HG03135 (cell line): ENCODE data around the gene GAP43.
"Not testable (repeated sequence)": the region's sequence is repeated elsewhere in the genome, so short reads cannot be mapped to it uniquely, and the experiment has no call there.

Experiments
- ATAC-seq: cut with Tn5 transposase; IDR thresholded peaks from one replicate; pipeline ENCODE4 v1.9.1; 2021; ENCODE audit warnings: mild to moderate bottlenecking, moderate library complexity; ENCODE audit not compliant: unreplicated experiment

GAP43 gene

DNA sequence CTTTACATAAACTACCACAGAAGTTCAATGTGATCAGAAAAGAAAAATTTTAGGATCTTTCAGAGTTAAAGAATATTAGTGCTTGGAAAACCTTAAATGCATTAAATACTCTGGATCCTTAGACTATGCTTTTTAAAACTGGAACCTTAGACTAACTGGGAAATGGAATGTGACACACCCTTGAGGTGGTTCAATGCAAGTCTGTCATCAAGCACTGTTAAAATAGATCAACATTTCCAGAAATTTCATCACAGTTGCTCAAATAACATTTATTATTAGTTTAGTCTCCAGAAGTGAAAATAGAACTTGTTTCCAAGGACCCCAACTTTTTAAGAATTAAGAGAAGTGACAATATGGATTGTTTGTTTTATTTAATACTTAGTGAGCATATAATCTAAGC, 71.8 kb downstream of the GAP43 start:
- ATAC-seq, result no peak

DNA sequence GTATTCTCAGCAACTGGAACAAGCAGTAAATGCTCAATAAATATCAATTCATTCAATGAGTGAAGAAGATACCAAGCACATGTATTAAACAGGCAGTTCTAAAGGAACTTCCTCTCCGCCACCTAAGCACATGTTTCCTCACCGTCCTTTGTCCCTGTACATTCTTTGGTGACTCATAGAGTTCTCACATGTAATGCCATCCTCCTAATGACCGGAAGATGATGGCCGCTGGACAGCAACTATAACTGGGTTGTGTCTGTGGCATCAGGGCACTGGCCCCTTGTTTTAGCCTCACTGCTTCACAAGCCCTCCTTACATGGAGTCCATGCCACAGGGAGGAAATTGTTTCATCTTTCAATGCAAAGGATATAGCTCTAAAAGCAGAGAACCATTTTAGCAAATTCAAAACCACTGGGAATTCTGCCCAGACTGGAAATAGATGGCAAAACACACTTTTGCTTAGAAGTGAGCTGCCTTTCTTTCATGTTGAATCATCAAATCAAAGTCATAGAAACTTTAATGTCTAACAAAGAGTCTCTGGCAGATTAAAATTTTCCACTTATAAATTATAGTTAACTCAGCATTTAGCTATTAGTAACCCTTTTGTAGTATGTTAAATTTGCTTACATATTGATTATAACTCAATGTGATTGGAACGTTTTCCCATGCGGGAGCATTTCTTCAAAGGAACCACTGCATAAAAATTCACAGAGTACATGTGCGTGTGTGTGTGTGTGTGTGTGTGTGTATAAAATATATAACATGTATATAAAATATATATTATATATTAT, 74.1 kb downstream of the GAP43 start:
- no peak for ATAC-seq

DNA sequence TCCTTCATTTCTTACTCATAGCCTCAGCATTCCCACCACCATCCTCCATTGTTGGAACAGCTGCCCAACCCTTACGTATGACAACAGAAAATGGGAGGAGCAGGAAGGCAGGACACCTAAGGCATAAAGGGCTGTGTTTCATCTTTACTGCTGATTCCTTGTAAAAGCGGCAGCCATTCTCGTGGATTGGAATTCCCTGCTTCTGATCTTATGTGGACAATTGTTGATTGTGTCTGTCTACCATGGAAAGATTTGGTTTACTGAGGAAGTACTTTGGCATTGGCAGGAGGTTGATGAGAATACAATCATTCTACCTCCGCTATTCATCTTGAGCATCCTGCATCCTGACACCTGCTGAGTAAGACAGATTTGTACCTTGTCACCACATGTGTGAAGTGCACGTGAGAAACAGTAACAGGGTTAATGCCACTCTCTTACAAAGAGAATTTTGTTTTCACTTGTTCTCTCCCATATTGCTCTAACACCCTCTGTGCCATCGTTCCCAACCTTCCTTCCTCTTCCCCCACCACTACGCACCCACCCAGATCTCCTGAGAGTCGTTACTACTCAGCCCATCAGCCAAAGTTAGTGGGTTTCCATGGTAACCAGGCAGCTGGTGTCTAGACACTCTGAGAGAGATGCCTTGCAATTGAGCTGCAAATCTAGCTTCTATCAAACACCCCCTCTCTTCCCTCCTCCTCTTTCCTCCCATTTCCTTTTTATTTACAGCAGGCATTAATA, 75.7 kb downstream of the GAP43 start:
- ATAC-seq, result no peak

DNA sequence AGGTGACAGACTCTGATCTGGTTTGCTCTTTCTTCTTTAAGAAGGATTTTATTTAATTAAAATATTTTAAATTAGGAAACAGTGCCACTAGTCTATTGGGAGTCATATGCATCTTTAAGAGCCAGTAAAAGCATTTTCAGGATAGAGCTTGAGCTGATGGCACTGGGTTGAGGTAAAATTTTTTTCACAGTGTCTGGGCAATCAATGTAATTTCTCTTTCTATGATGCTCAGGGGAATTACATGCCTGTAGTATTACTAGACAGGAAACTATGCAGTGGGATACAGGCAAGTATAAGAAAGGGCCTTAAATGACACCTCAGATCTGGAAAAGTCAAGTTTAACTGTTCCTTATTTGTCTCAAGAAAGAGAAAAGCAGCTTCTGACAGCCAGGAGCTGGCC, 76.4 kb downstream of the GAP43 start:
- no peak for ATAC-seq

DNA sequence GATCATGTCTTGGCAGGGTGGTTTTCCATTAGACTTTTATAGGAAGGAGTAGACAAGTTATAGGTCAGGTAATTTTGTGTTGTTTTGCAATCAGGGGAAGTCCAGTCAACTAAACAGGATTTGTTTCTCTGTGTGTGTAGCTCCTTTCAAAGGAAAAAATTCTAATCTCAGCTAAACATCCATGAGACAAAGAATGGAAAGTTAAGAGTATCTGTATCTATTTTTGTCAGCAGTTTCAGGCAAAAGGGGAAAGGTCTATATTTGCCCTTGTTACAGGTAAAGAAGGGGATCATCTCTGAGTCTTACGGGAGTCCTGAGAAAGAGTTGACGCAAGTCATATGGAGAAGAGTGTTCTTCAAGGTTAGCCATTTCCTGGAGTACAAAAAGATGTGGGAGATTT, 79.3 kb downstream of the GAP43 start:
- no peak for ATAC-seq

DNA sequence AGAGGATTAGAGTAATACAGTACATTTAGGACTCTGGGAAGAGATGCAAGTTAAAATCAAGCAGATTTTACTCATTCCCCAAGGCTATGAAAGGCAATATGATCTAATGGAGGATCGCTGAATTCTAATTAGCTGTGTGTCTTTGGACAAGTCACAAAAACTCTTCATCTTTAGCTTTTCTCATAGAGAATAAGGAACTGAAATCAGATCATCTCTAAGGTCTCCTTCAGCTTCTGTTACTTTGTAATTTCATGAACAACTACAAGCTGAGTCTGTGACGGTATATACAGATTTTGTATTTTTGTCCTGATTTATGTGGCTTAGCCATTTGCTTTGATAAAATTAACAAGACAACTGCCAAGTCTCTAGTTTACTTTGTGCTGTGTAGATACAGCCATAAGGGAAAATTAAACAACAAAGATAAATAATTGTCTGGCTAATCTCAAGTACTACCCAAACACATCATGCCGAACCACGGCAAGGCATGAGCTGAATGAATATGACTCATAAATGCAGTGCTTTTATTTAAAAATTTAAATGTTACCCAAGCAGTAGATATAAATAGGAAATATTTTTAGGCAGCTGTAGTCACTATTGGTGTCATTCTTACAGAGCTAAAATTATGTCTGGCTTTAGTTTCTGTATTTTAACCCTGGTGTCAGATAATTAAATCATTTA, 81.5 kb downstream of the GAP43 start:
- ATAC-seq, result no peak

DNA sequence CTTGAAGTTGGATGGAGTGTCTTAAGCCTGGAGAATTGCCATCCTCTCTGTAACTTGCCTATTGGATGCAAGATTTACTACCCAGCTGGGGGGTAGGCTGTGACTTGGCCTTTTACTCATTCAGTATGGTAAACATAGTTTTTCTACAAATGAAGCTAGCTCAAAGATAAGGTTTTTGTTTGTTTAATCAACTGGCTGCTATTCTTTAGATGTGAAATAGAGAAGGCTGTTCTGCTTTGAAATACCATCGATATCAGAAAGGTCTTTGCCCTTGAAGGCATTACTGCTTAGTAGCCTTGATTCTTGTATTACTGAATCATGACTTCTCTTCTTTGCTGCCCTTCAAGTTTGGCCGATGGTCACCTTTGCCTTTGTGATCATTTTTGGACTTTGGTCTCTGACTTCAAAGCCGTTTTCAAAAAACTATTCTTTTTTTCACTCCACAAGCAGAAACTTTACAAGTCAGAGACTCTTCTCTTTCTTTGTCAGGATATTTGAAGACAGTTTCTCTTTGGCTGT, 83.1 kb downstream of the GAP43 start:
- ATAC-seq, result no peak

DNA sequence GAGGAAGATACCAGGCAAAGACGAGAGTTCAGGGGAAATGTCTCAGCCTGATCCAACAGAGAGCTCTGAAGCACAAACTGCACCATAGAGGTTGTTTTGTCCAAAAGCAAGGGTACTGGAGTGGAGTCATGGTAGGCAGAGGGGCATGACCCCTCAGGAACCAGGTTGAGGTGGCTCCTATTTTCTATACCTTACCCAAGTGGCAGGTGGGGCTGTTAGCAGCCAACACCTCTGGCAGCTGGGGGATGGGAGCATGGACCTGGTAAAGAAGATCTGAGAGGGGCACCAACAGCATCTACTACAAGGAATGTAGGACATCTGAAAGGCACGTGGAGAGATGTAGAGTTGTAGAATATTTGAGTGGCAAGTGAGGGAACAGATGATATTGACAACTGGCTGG, 85.2 kb downstream of the GAP43 start:
- ATAC-seq, result no peak

DNA sequence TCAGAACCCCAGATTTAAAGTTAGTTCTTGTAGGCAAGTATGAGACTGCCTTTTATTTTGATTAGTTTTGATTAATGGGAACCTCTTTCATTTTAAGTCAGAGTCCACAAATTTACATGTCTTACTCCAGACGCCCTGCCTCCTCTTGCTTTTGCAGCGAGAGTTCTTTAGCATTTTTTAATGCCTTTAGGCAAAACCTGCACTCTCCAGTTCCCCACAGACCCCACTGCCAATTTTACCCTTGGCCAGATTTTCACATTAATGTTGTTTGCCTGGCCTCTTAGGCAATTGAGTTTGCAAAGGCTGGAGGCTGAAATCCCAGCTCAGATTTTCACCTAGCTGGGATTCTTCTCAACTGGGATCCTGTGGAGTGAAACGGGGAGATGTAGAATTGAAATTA, 85.8 kb downstream of the GAP43 start:
- no peak for ATAC-seq

DNA sequence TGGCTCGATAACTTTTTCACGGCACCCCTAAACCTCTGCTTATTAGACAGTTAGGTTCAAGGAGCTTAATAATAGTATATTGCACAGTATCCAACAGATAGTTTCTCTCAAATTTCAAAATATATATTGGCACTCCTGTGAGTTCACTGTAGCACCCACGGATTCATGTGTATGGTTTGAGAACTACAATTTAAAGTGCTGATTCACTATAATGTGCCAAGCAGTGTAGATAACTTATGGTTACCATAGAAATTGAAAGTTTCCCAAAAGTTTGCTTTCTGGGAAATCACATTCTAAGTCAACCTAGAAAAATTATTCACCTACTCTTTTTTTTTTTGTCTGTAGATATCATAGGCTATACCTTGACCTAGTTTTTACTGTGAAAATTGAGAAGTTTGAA, 86.6 kb downstream of the GAP43 start:
- no peak for ATAC-seq

DNA sequence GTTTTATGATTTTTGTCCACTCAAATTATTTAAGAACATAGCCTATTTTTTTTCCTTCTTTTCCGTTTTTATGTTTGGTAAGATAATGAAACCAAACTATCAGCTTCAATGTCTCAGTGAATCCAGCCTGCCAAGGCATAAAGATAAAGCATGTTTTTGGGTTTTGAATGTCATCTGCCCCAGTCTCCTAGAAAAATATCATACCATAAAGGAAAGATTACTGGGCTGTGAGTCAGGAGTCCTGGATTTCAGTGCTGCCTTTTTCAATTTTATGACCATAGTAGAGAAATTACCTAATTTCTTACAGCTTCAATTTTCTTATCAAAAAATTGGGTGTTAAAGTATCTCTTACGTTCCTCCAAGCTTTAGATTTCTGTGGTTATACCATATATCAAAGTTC, 87.5 kb downstream of the GAP43 start:
- ATAC-seq, result no peak

DNA sequence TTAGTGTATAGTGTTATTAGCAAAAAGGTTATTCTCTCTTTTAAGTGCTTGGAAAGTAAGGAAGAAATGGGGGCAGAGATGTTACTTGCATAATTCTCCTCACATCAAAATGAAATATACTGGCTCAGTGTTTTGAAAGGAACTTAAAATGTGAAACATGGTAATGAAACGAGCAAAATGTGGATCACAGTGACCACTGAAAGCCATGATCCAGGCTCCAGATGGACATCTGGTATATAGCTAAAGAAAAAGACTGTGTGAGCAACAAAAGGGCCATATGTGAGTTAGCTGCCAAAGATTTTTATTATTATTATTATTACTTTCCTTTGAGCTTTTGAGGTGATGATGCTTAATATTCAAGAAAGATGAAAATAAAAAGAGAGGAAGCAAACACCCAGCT, 89.6 kb downstream of the GAP43 start:
- ATAC-seq, result no peak

DNA sequence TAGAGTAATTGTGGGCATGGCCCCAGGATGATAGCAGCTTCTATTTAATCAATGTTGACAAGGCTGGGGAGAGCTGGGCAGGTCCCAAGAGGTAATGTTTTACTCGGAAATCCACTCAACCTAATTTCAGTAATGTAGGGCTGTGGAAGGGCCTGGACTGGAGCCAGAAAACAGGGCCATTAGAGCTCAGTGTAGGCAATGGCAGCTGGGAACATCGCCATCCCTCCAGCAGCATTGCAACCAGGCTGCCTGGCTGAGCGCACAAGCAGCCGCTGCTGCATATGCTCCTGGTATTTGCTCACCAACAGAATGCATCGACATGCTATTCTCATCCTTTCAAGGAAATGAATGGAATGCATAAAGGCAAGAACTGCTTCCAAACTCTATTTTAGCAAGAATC, 90.0 kb downstream of the GAP43 start:
- ATAC-seq, result no peak

DNA sequence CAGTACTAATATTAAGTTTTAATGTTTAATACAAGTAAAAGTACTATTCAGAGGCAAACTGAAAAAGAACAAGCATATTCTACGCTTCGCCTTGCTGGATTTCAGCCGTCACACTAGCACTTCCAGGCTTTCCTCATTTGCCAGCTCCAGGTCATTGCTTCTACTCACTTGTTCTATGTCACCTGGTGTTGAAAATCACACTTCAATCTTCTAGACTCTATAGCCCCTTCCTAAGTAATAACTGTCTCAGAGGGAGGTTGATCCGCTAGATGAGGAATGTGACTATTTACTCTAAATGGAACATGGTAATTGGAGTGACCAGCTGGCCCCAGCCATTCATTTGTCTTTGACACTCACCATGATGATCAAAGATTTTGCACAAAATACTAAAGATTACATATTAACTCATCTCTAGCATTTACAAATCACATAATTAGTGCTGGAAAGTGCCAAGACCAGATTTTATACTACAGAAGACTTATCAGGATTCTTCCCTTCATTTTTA, 92.0 kb downstream of the GAP43 start:
- no peak for ATAC-seq

DNA sequence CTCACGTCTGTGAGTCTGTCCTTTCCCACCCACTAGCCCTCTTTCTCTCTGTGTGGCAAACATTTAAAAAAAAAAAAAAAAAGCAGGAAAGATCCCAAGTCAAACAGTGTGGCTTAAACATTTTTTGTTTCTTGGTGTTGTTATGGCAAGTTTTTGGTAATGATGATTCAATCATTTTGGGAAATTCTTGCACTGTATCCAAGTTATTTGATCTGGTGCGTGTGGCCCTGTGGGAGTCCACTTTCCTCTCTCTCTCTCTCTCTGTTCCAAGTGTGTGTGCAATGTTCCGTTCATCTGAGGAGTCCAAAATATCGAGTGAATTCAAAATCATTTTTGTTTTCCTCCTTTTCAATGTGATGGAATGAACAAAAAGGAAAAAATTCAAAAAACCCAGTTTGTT, 97.7 kb downstream of the GAP43 start:
- ATAC-seq, result no peak

DNA sequence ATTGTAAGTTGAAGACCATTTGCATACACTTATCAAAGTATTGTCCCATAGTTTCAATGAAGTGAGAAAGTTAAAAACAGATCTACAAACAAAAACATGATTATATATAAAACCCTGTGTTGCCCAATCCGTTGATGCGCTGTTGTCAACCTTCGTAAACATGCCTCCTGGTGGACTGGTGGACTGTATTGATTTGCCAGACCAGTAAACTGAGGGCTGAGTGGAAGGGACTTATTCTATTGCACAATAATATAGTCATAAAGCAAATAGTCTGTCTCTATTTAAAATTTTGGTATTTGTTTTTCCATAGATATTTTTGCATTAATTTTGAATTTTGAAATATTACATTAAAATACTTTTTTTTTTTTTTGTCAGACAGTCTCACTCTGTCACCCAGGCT, 102.5 kb downstream of the GAP43 start:
- no peak for ATAC-seq

DNA sequence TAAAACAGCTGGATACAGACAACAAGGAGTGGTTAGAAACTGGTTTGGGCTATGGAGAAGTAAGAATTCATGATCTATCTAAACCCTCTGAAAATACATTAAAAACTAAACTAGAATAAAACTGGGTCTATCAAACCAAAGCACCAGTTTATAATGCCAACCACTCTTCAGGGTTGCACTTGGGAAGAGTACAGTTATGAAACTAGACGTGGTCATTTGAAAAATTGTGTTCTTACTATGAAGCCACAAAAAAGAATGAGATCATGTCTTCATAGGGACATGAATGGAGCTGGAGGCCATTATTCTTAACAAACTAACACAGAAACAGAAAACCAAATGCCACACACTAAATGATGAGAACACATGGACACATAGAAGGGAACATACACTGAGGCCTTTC, 103.8 kb downstream of the GAP43 start:
- ATAC-seq, result no peak

DNA sequence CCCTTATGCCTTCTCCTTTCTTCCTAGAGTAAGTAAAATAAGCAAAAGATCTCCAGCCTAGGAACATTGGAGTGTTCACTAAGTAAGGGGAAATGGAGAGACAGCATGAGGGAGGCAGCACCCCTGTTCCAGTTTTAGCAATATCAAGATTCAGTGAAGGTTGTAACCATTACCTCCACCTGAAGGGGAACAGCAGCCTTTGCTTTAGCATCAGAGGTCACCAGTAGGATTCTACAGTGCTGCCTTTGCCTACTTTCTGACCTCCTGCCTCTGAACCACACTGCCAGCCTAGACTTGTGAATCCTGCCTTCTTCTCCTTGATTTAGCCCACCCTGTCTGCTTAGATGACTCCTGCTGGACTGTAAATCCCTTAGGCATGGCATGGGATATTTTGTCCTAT, 104.7 kb downstream of the GAP43 start:
- ATAC-seq, result no peak

DNA sequence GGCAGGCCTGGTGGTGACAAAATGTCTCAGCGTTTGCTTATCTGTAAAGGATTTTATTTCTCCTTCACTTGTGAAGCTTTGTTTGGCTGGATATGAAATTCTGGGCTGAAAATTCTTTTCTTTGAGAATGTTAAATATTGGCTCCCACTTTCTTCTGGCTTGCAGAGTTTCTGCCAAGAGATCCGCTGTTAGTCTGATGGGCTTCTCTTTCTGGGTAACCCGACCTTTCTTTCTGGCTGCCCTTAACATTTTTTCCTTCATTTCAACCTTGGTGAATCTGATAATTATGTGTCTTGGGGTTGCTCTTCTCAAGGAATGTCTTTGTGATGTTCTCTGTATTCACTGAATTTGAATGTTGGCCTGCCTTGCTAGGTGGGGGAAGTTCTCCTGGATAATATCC, 113.0 kb downstream of the GAP43 start:
- not testable (repeated sequence) for ATAC-seq

DNA sequence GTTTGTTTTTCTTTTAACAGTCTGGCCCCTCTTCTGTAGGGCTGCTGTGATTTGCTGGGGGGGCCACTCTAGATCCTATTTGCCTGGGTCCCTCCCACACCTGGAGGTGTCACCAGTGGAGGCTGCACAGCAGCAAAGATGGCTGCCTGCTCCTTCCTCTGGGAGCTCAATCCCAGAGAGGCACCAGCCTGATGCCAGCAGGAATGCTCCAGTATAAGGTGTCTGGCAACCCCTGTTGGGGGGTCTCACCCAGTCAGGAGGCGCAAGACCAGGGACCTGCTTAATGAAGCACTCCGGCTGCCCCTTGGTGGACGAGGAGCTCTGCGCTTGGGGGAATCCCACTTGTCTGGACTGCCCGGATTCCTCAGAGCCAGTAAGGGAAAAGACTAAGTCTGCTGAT, 118.3 kb downstream of the GAP43 start:
- no peak for ATAC-seq

DNA sequence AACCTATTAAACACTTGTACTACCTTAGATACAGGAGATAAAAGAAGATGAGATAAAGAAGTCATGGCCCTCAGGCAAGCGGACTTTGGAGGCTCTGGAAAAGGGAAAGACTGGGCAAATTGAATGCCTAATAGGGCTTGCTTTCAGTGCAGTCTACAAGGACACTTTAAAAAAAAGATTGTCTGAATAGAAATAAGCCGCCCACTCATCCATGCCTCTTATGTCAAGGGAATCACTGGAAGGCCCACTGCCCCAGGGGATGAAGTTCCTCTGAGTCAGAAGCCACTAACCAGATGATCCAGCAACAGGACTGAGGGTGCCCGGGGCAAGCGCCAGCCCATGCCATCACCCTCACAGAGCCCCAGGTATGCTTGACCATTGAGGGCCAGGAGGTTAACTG, 121.2 kb downstream of the GAP43 start:
- not testable (repeated sequence) for ATAC-seq

DNA sequence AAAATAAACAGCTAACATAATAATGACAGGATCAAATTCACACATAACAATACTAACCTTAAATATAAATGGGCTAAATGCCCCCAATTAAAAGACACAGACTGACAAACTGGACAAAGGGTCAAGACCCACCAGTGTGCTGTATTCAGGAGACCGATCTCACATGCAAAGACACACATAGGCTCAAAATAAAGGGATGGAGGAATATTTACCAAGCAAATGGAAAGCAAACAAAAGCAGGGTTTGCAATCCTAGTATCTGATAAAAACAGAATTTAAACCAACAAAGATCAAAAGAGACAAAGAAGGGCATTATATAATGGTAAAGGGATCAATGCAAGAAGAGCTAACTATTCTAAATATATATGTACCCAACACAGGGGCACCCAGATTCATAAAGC, 129.7 kb downstream of the GAP43 start:
- not testable (repeated sequence) for ATAC-seq
